A549 (cell line): ENCODE measurements around the gene DCAF7.

Experiments
- CHD2 ChIP-seq: fragments of 150-350 bp; IDR thresholded peaks from 2 replicates; pipeline ENCODE4 v1.6.1; 2014; ENCODE audit warnings: low read length; ENCODE audit not compliant: partially characterized antibody
- HOXB5 ChIP-seq: fragments of 250-450 bp; sonication (Bioruptor Pico); IDR thresholded peaks from 2 replicates; pipeline ENCODE4 v1.5.0; 2020; ENCODE audit warnings: mild to moderate bottlenecking, moderate library complexity
- MAZ ChIP-seq: fragments of 150-350 bp; IDR thresholded peaks from 2 replicates; pipeline ENCODE4 v1.6.1; 2014; ENCODE audit warnings: antibody characterized with exemption, low read depth, low read length, borderline replicate concordance
- POLR2A ChIP-seq: IDR thresholded peaks from 2 replicates; pipeline ENCODE4 v1.6.1; 2012; ENCODE audit warnings: mild to moderate bottlenecking, low read length
- RAD21 ChIP-seq, 2 experiments: fragments of >200 bp in 1 of 2; sonication (Bioruptor Twin) in 1 of 2; formaldehyde crosslinking in 1 of 2; IDR thresholded peaks in 1 of 2; conservative IDR thresholded peaks in 1 of 2; 2 replicates in 1 of 2; 3 replicates in 1 of 2; pipeline ENCODE4 v1.6.1; 2012 to 2018; ENCODE audit warnings: inconsistent platforms in 1 of 2
- RCOR1 ChIP-seq: fragments of 150-350 bp; IDR thresholded peaks from 2 replicates; pipeline ENCODE4 v1.6.1; 2014; ENCODE audit warnings: antibody characterized with exemption, low read length, low read depth
- RFX5 ChIP-seq: fragments of 450-650 bp; IDR thresholded peaks from 2 replicates; pipeline ENCODE4 v1.7.1; 2014; ENCODE audit warnings: antibody characterized with exemption, mild to moderate bottlenecking, moderate library complexity
- SMC3 ChIP-seq: fragments of >200 bp; sonication (Bioruptor Twin); formaldehyde crosslinking; IDR thresholded peaks from 3 replicates; pipeline ENCODE4 v1.6.1; 2018; ENCODE audit warnings: inconsistent platforms
- TF ChIP-seq, protein P1 (sequence below): fragments of >200 bp; sonication (Bioruptor Twin); formaldehyde crosslinking; IDR thresholded peaks from 3 replicates; pipeline ENCODE4 v1.5.1; 2016
- TF ChIP-seq, protein P2 (sequence below): IDR thresholded peaks from 2 replicates; pipeline ENCODE4 v1.6.1; 2012; ENCODE audit warnings: low read depth, borderline replicate concordance
- TF ChIP-seq, protein P3 (sequence below): fragments of 450-650 bp; IDR thresholded peaks from 2 replicates; pipeline ENCODE4 v1.6.1; 2014; ENCODE audit warnings: antibody characterized with exemption
- TF ChIP-seq, protein P4 (sequence below): IDR thresholded peaks from 2 replicates; pipeline ENCODE4 v1.6.1; 2012
- TF ChIP-seq, protein P5 (sequence below): fragments of 200-600 bp; sonication (generic); IDR thresholded peaks from 2 replicates; pipeline ENCODE4 v1.6.1; 2016; ENCODE audit warnings: antibody characterized with exemption, mild to moderate bottlenecking, moderate library complexity

DNA sequence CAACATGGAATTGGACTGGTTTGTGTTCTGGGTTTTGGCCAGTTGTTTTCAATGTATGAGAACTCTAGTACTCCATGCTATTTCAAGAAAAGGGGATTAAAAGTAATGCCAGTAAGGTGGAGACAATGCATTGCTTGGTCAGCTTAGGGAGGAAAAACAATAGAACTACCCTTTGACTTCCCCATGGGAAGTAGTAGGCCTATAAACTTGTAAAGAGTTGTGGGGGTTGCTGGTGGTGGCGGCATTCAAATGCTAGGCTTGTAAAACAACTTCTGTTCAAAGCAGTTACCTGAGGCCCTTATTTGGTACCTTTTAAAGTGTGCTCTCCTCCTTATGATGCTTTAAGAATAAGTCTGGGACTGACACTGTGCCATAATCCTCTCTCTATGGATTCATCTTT is 81.3 kb downstream of the DCAF7 start:
- TF ChIP-seq RFX5 (no peak), POLR2A (no peak), RAD21 (conservative IDR thresholded peaks at IDR 0.05 in 1 of 2, IDR thresholded peaks at IDR 0.05 in 1 of 2) (no peak), MAZ (no peak), SMC3 (no peak), RCOR1 (no peak), HOXB5 (CRISPR knock-in tag) (no peak), CHD2 (no peak)
- TF ChIP-seq, protein P1, sequence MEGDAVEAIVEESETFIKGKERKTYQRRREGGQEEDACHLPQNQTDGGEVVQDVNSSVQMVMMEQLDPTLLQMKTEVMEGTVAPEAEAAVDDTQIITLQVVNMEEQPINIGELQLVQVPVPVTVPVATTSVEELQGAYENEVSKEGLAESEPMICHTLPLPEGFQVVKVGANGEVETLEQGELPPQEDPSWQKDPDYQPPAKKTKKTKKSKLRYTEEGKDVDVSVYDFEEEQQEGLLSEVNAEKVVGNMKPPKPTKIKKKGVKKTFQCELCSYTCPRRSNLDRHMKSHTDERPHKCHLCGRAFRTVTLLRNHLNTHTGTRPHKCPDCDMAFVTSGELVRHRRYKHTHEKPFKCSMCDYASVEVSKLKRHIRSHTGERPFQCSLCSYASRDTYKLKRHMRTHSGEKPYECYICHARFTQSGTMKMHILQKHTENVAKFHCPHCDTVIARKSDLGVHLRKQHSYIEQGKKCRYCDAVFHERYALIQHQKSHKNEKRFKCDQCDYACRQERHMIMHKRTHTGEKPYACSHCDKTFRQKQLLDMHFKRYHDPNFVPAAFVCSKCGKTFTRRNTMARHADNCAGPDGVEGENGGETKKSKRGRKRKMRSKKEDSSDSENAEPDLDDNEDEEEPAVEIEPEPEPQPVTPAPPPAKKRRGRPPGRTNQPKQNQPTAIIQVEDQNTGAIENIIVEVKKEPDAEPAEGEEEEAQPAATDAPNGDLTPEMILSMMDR = no peak
- TF ChIP-seq, protein P2, sequence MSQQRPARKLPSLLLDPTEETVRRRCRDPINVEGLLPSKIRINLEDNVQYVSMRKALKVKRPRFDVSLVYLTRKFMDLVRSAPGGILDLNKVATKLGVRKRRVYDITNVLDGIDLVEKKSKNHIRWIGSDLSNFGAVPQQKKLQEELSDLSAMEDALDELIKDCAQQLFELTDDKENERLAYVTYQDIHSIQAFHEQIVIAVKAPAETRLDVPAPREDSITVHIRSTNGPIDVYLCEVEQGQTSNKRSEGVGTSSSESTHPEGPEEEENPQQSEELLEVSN = no peak
- TF ChIP-seq, protein P3, sequence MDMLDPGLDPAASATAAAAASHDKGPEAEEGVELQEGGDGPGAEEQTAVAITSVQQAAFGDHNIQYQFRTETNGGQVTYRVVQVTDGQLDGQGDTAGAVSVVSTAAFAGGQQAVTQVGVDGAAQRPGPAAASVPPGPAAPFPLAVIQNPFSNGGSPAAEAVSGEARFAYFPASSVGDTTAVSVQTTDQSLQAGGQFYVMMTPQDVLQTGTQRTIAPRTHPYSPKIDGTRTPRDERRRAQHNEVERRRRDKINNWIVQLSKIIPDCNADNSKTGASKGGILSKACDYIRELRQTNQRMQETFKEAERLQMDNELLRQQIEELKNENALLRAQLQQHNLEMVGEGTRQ = no peak
- TF ChIP-seq, protein P4, sequence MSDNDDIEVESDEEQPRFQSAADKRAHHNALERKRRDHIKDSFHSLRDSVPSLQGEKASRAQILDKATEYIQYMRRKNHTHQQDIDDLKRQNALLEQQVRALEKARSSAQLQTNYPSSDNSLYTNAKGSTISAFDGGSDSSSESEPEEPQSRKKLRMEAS = no peak
- TF ChIP-seq, protein P5, sequence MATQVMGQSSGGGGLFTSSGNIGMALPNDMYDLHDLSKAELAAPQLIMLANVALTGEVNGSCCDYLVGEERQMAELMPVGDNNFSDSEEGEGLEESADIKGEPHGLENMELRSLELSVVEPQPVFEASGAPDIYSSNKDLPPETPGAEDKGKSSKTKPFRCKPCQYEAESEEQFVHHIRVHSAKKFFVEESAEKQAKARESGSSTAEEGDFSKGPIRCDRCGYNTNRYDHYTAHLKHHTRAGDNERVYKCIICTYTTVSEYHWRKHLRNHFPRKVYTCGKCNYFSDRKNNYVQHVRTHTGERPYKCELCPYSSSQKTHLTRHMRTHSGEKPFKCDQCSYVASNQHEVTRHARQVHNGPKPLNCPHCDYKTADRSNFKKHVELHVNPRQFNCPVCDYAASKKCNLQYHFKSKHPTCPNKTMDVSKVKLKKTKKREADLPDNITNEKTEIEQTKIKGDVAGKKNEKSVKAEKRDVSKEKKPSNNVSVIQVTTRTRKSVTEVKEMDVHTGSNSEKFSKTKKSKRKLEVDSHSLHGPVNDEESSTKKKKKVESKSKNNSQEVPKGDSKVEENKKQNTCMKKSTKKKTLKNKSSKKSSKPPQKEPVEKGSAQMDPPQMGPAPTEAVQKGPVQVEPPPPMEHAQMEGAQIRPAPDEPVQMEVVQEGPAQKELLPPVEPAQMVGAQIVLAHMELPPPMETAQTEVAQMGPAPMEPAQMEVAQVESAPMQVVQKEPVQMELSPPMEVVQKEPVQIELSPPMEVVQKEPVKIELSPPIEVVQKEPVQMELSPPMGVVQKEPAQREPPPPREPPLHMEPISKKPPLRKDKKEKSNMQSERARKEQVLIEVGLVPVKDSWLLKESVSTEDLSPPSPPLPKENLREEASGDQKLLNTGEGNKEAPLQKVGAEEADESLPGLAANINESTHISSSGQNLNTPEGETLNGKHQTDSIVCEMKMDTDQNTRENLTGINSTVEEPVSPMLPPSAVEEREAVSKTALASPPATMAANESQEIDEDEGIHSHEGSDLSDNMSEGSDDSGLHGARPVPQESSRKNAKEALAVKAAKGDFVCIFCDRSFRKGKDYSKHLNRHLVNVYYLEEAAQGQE = no peak
